ENCODE data around the gene LY6G5C. TPM values are rescaled to one million over a fixed set of nuclear protein-coding genes. Genes with fewer than 3 reads are reported as not detected.

The LY6G5C gene
- polyA plus RNA-seq, 1 experiment, result 2.0 TPM

DNA sequence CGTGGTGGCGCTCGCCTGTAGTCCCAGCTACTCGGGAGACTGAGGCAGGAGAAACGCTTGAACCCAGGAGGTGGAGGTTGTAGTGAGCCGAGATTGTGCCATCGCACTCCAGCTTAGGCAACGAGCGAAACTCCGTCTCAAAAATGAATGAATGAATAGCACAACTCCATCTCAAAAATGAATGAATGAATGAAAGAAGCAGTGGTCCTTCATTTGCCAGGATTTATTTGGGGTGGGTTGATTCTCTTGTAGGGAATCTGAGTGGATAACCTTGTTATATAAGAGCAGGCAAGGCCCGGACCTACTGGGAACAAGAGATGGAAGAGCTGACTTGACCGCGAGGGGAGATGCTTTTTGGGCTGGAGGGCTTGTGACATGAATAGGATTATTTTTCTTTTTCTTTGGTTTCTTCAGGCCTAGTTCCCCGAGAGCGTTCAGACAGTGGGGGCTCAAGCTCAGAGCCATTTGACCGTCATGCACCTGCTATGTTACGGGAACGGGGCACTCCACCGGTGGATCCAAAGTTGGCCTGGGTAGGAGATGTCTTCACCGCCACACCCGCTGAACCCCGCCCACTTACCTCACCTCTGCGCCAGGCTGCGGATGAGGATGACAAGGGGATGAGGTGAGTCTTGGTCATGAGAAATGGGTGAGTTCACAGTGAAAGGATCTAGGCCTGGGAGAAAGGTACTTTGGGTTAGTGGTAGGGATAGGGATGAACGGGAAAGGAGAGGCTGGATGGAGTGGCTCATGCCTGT is 50.5 kb downstream of the LY6G5C start:
- Histone ChIP-seq H3K4me3 (ENCODE audit: low read depth, low read length) (no peak overlapping the region), H3K27ac (ENCODE audit: low read depth, low read length) (no peak overlapping the region), H3K9me3 (ENCODE audit: control insufficient read depth, insufficient read depth, low read length) (no peaks in the 10 kb centered on the region), H3K27me3 (ENCODE audit: control insufficient read depth, insufficient read depth, low read length) (no peaks in the 10 kb centered on the region)
- POLR2A ChIA-PET, result no interaction called here
- CTCF ChIA-PET, result no interaction called here
- no peak for DNase-seq (ENCODE audit: low read depth, low spot score)
- TF ChIP-seq, protein P1, sequence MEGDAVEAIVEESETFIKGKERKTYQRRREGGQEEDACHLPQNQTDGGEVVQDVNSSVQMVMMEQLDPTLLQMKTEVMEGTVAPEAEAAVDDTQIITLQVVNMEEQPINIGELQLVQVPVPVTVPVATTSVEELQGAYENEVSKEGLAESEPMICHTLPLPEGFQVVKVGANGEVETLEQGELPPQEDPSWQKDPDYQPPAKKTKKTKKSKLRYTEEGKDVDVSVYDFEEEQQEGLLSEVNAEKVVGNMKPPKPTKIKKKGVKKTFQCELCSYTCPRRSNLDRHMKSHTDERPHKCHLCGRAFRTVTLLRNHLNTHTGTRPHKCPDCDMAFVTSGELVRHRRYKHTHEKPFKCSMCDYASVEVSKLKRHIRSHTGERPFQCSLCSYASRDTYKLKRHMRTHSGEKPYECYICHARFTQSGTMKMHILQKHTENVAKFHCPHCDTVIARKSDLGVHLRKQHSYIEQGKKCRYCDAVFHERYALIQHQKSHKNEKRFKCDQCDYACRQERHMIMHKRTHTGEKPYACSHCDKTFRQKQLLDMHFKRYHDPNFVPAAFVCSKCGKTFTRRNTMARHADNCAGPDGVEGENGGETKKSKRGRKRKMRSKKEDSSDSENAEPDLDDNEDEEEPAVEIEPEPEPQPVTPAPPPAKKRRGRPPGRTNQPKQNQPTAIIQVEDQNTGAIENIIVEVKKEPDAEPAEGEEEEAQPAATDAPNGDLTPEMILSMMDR (IDR thresholded peaks at IDR 0.05; ENCODE audit: low read depth, low read length), result no peak

GRCh38 chr6:31629014-31629413 is 51.9 kb downstream of the LY6G5C start:
- POLR2A ChIA-PET, result no interaction called here
- TF ChIP-seq, protein P1 (IDR thresholded peaks at IDR 0.05; ENCODE audit: low read depth, low read length), result no peak
- DNase-seq (ENCODE audit: low read depth, low spot score), result no peak
- no peaks in the 10 kb centered on the region for H3K9me3 ChIP-seq (ENCODE audit: control insufficient read depth, insufficient read depth, low read length)
- no peak overlapping the region for H3K27ac ChIP-seq (ENCODE audit: low read depth, low read length)
- H3K27me3 ChIP-seq (ENCODE audit: control insufficient read depth, insufficient read depth, low read length), result no peaks in the 10 kb centered on the region
- CTCF ChIA-PET, result no interaction called here
- no peak overlapping the region for H3K4me3 ChIP-seq (ENCODE audit: low read depth, low read length)

DNA sequence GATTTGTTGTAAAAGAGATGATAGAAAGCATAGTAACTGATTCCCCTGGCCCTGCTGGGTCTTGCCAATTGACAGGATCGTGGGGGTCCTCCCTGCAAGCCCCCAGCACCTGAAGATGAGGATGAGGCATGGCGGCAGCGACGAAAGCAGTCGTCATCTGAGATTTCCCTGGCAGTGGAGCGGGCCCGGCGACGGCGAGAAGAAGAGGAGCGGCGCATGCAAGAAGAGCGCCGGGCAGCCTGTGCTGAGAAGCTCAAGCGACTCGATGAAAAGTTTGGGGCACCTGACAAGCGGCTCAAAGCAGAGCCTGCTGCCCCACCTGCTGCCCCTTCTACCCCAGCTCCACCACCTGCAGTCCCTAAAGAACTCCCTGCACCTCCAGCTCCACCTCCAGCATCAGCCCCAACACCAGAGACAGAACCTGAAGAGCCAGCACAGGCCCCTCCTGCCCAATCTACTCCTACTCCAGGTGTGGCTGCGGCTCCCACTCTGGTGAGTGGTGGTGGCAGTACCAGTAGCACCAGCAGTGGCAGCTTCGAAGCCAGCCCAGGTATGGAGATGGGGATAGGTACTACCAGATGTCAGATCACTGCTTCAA is 53.1 kb downstream of the LY6G5C start:
- TF ChIP-seq, protein P1 (IDR thresholded peaks at IDR 0.05; ENCODE audit: low read depth, low read length), result no peak
- no peaks in the 10 kb centered on the region for H3K27me3 ChIP-seq (ENCODE audit: control insufficient read depth, insufficient read depth, low read length)
- POLR2A ChIA-PET, result interaction anchor here (0.6 kb wide), 1 partner anchor 14 kb away, joined by 4 read pairs; no protein-coding TSS in a partner anchor
- no peak overlapping the region for H3K27ac ChIP-seq (ENCODE audit: low read depth, low read length)
- CTCF ChIA-PET, result no interaction called here
- H3K9me3 ChIP-seq (ENCODE audit: control insufficient read depth, insufficient read depth, low read length), result no peaks in the 10 kb centered on the region
- H3K4me3 ChIP-seq (ENCODE audit: low read depth, low read length), result no peak overlapping the region
- no peak for DNase-seq (ENCODE audit: low read depth, low spot score)

- H3K4me3 ChIP-seq (ENCODE audit: low read depth, low read length), result no peak overlapping the region
- no peaks in the 10 kb centered on the region for H3K27me3 ChIP-seq (ENCODE audit: control insufficient read depth, insufficient read depth, low read length)
- DNase-seq (ENCODE audit: low read depth, low spot score), result no peak
- no peaks in the 10 kb centered on the region for H3K9me3 ChIP-seq (ENCODE audit: control insufficient read depth, insufficient read depth, low read length)
- TF ChIP-seq, protein P1 (IDR thresholded peaks at IDR 0.05; ENCODE audit: low read depth, low read length), result no peak
- H3K27ac ChIP-seq (ENCODE audit: low read depth, low read length), result no peak overlapping the region
- POLR2A ChIA-PET, result no interaction called here
- CTCF ChIA-PET, result no interaction called here
Observed at GRCh38 chr6:31626952-31627351, 53.9 kb downstream of the LY6G5C start.

Small RNA genes within 50 kb of the gene (small RNA-seq; reads per million reads assigned to genes)
- gene LY6G6D (ENCODE audit: insufficient read length, low read depth) (not detected), gene MIR4646 (ENCODE audit: insufficient read length, low read depth) (not detected), gene MIR6832 (ENCODE audit: insufficient read length, low read depth) (not detected), gene RF00019 (ENCODE audit: insufficient read length, low read depth) (not detected)

Other genes with a start within 250 kb of the LY6G5C start
- 17.9 and 19.0 TPM in 2 replicates for gene MICB, start 182.9 kb downstream of the LY6G5C start, polyA plus RNA-seq (2011; rRNA removed)
- not detected in 2 replicates for gene MCCD1, start 152.1 kb downstream of the LY6G5C start, polyA plus RNA-seq (2011; rRNA removed)
- gene DDX39B, start 139.1 kb downstream of the LY6G5C start, polyA plus RNA-seq (2011; rRNA removed), result 434 and 480 TPM in 2 replicates
- gene ATP6V1G2, start 134.5 kb downstream of the LY6G5C start, polyA plus RNA-seq (2011; rRNA removed), result 12.5 and 14.6 TPM in 2 replicates
- gene NFKBIL1, start 133.5 kb downstream of the LY6G5C start, polyA plus RNA-seq (2011; rRNA removed), result 5.1 and 5.4 TPM in 2 replicates
- not detected in 2 replicates for gene LTA, start 108.8 kb downstream of the LY6G5C start, polyA plus RNA-seq (2011; rRNA removed)
- not detected in 2 replicates for gene TNF, start 105.5 kb downstream of the LY6G5C start, polyA plus RNA-seq (2011; rRNA removed)
- not detected in 2 replicates for gene LTB, start 98.6 kb downstream of the LY6G5C start, polyA plus RNA-seq (2011; rRNA removed)
- gene LST1, start 94.8 kb downstream of the LY6G5C start, polyA plus RNA-seq (2011; rRNA removed), result not detected in 2 replicates
- not detected in 2 replicates for gene NCR3, start 88.1 kb downstream of the LY6G5C start, polyA plus RNA-seq (2011; rRNA removed)
- not detected in 2 replicates for gene AIF1, start 65.8 kb downstream of the LY6G5C start, polyA plus RNA-seq (2011; rRNA removed)
- gene PRRC2A, start 60.4 kb downstream of the LY6G5C start, polyA plus RNA-seq (2011; rRNA removed), result 24.8 and 30.7 TPM in 2 replicates
- gene BAG6, start 28.4 kb downstream of the LY6G5C start, polyA plus RNA-seq (2011; rRNA removed), result 58.2 and 68.7 TPM in 2 replicates
- 2.8 and 3.9 TPM in 2 replicates for gene APOM, start 25.2 kb downstream of the LY6G5C start, polyA plus RNA-seq (2011; rRNA removed)
- 10.2 and 11.6 TPM in 2 replicates for gene C6orf47, start 20.3 kb downstream of the LY6G5C start, polyA plus RNA-seq (2011; rRNA removed)
- 12.7 and 13.5 TPM in 2 replicates for gene GPANK1, start 16.1 kb downstream of the LY6G5C start, polyA plus RNA-seq (2011; rRNA removed)
- 80.1 and 96.0 TPM in 2 replicates for gene CSNK2B, start 15.0 kb downstream of the LY6G5C start, polyA plus RNA-seq (2011; rRNA removed)
- 5.5 and 7.0 TPM in 2 replicates for gene LY6G5B, start 11.1 kb downstream of the LY6G5C start, polyA plus RNA-seq (2011; rRNA removed)
- 34.0 and 36.3 TPM in 2 replicates for gene ABHD16A, start 22.3 kb upstream of the LY6G5C start, polyA plus RNA-seq (2011; rRNA removed)
- gene LY6G6F, start 25.8 kb upstream of the LY6G5C start, polyA plus RNA-seq (2011; rRNA removed), result not detected in 2 replicates
- not detected in 2 replicates for gene LY6G6D, start 34.3 kb upstream of the LY6G5C start, polyA plus RNA-seq (2011; rRNA removed)
- gene LY6G6C, start 40.7 kb upstream of the LY6G5C start, polyA plus RNA-seq (2011; rRNA removed), result not detected in 2 replicates
- gene MPIG6B, start 42.3 kb upstream of the LY6G5C start, polyA plus RNA-seq (2011; rRNA removed), result not detected in 2 replicates
- 44.4 and 59.1 TPM in 2 replicates for gene DDAH2, start 48.2 kb upstream of the LY6G5C start, polyA plus RNA-seq (2011; rRNA removed)
- gene CLIC1, start 55.5 kb upstream of the LY6G5C start, polyA plus RNA-seq (2011; rRNA removed), result 466 and 531 TPM in 2 replicates
- gene MSH5, start 58.9 kb upstream of the LY6G5C start, polyA plus RNA-seq (2011; rRNA removed), result 6.4 and 7.2 TPM in 2 replicates
- gene SAPCD1, start 81.6 kb upstream of the LY6G5C start, polyA plus RNA-seq (2011; rRNA removed), result 0.24 and 0.88 TPM in 2 replicates
- gene VWA7, start 96.3 kb upstream of the LY6G5C start, polyA plus RNA-seq (2011; rRNA removed), result 0.10 and 0.32 TPM in 2 replicates
- gene VARS1, start 114.7 kb upstream of the LY6G5C start, polyA plus RNA-seq (2011; rRNA removed), result 16.0 and 23.9 TPM in 2 replicates
- 34.2 and 38.3 TPM in 2 replicates for gene LSM2, start 125.9 kb upstream of the LY6G5C start, polyA plus RNA-seq (2011; rRNA removed)
- gene HSPA1L, start 134.2 kb upstream of the LY6G5C start, polyA plus RNA-seq (2011; rRNA removed), result 1.1 and 1.2 TPM in 2 replicates
- gene HSPA1A, start 134.5 kb upstream of the LY6G5C start, polyA plus RNA-seq (2011; rRNA removed), result 46.6 and 50.4 TPM in 2 replicates
- 31.9 TPM in 2 replicates for gene HSPA1B, start 146.7 kb upstream of the LY6G5C start, polyA plus RNA-seq (2011; rRNA removed)
- gene NEU1, start 181.8 kb upstream of the LY6G5C start, polyA plus RNA-seq (2011; rRNA removed), result 39.0 and 49.4 TPM in 2 replicates
- 0.04 and 0.12 TPM in 2 replicates for gene SLC44A4, start 197.9 kb upstream of the LY6G5C start, polyA plus RNA-seq (2011; rRNA removed)
- gene EHMT2, start 216.6 kb upstream of the LY6G5C start, polyA plus RNA-seq (2011; rRNA removed), result 23.8 and 28.5 TPM in 2 replicates
- gene ZBTB12, start 221.0 kb upstream of the LY6G5C start, polyA plus RNA-seq (2011; rRNA removed), result 2.4 and 4.3 TPM in 2 replicates
- 1.5 and 1.9 TPM in 2 replicates for gene C2, start 246.7 kb upstream of the LY6G5C start, polyA plus RNA-seq (2011; rRNA removed)